GM18861 (cell line): ENCODE results near the gene HAND1.

Experiments used
- ATAC-seq: cut with Tn5 transposase; IDR thresholded peaks from one replicate; pipeline ENCODE4 v1.9.1; 2021; ENCODE audit not compliant: unreplicated experiment

HAND1 gene

GRCh38 chr5:154506049-154506715 lies 28.2 kb upstream of the HAND1 start:
- ATAC-seq, result no peak

- ATAC-seq, result no peak
These were observed 27.5 kb upstream of the HAND1 start for GRCh38 chr5:154505567-154505966.

- ATAC-seq, result no peak
These were observed 25.6 kb upstream of the HAND1 start for GRCh38 chr5:154503698-154504039.

- no peak for ATAC-seq
These were observed 24.2 kb upstream of the HAND1 start for GRCh38 chr5:154502180-154502579.

- no peak for ATAC-seq
These were observed 23.5 kb upstream of the HAND1 start for GRCh38 chr5:154501566-154501965.

GRCh38 chr5:154498994-154499393 lies 21.0 kb upstream of the HAND1 start:
- no peak for ATAC-seq

- no peak for ATAC-seq
These were observed 20.6 kb upstream of the HAND1 start for GRCh38 chr5:154498591-154498990.

GRCh38 chr5:154494036-154494435 lies 16.0 kb upstream of the HAND1 start:
- no peak for ATAC-seq

GRCh38 chr5:154493274-154493673 lies 15.2 kb upstream of the HAND1 start:
- ATAC-seq, result no peak

GRCh38 chr5:154491941-154492340 lies 13.9 kb upstream of the HAND1 start:
- no peak for ATAC-seq

GRCh38 chr5:154487541-154487940 lies 9.5 kb upstream of the HAND1 start:
- peak; percentile 96 for ATAC-seq

- no peak for ATAC-seq
These were observed 8.4 kb upstream of the HAND1 start for GRCh38 chr5:154486427-154486866.

- no peak for ATAC-seq
These were observed 7.9 kb upstream of the HAND1 start for GRCh38 chr5:154485850-154486426.

- ATAC-seq, result no peak
These were observed 7.1 kb upstream of the HAND1 start for GRCh38 chr5:154485096-154485491.

GRCh38 chr5:154484393-154485095 lies 6.5 kb upstream of the HAND1 start:
- ATAC-seq, result no peak

- no peak for ATAC-seq
These were observed 5.8 kb upstream of the HAND1 start for GRCh38 chr5:154483654-154484392.

GRCh38 chr5:154482528-154483449 lies 4.8 kb upstream of the HAND1 start:
- no peak for ATAC-seq

GRCh38 chr5:154481584-154482381 lies 3.8 kb upstream of the HAND1 start:
- no peak for ATAC-seq

GRCh38 chr5:154480847-154481246 lies 2.8 kb upstream of the HAND1 start:
- no peak for ATAC-seq
